Panc1 (cell line): ENCODE measurements around the gene CDKN2B-AS1. TPM values are rescaled to one million over a fixed set of nuclear protein-coding genes. Genes with fewer than 3 reads are reported as not detected.

Experiments used
- ATAC-seq: fragments of 200-7000 bp; cut with Tn5 transposase; 2 replicates; pipeline ENCODE4 v1.9.1; 2020; ENCODE audit warnings: mild to moderate bottlenecking, moderate library complexity
- BruUV-seq: library from RNA; stranded (reverse); fragments of 400-500 nt; replicated peaks from 2 replicates; lab custom pipeline; 2021; lab: Mats Ljungman, UMichigan
- CTCF ChIA-PET: fragments of 300-600 bp; sonication (Branson Sonifier 250); formaldehyde crosslinking; loops from one replicate; lab custom pipeline; 2022; ENCODE audit warnings: antibody characterized with exemption; lab: Charles Lee
- POLR2A ChIA-PET: fragments of 300-600 bp; sonication (Branson Sonifier 250); formaldehyde crosslinking; loops from one replicate; lab custom pipeline; 2022; ENCODE audit warnings: antibody characterized with exemption; lab: Charles Lee
- DNase-seq: peaks from one replicate; pipeline ENCODE4 v3.0.0-alpha.2; 2010; ENCODE audit warnings: low read depth, low spot score
- H3K27ac ChIP-seq: 2 replicates; pipeline ENCODE4 v1.5.1; 2011; ENCODE audit warnings: mild to moderate bottlenecking, low read length, inconsistent platforms
- H3K27me3 ChIP-seq: fragments of 200-500 bp; sonication (Bioruptor generic); 2 replicates; pipeline ENCODE4 v1.6.0; 2014; ENCODE audit warnings: low read length, inconsistent platforms; ENCODE audit not compliant: control insufficient read depth, insufficient read depth
- H3K36me3 ChIP-seq: fragments of 200-500 bp; sonication (Bioruptor generic); 2 replicates; pipeline ENCODE4 v1.5.1; 2014; ENCODE audit warnings: inconsistent platforms, mild to moderate bottlenecking, low read length, moderate library complexity; ENCODE audit not compliant: control insufficient read depth, insufficient read depth
- H3K4me1 ChIP-seq: 2 replicates; pipeline ENCODE4 v1.5.1; 2011; ENCODE audit warnings: inconsistent platforms, mild to moderate bottlenecking, low read length, moderate library complexity; ENCODE audit not compliant: control insufficient read depth, insufficient read depth
- H3K4me3 ChIP-seq, 2 experiments: 2 replicates each; pipeline ENCODE4 v1.5.1; 2011 to 2012; ENCODE audit warnings: low read depth in 2 of 2, low read length in 2 of 2, mild to moderate bottlenecking in 2 of 2, inconsistent platforms in 1 of 2, moderate library complexity in 1 of 2
- H3K9me3 ChIP-seq: fragments of 200-500 bp; sonication (Bioruptor generic); 2 replicates; pipeline ENCODE4 v1.5.1; 2014; ENCODE audit warnings: low read depth, mild to moderate bottlenecking, inconsistent platforms, low read length, moderate library complexity; ENCODE audit not compliant: control insufficient read depth, insufficient read depth
- CTCF ChIP-seq: fragments of 450-650 bp; IDR thresholded peaks from 2 replicates; pipeline ENCODE4 v1.5.1; 2017; ENCODE audit warnings: mild to moderate bottlenecking
- POLR2AphosphoS5 ChIP-seq: IDR thresholded peaks from 2 replicates; pipeline ENCODE4 v1.6.1; 2012; ENCODE audit warnings: mild to moderate bottlenecking, low read depth, low read length, moderate library complexity
- REST ChIP-seq, 2 experiments: IDR thresholded peaks; 2 replicates each; pipeline ENCODE4 v1.6.1; 2011 to 2012; ENCODE audit warnings: low read depth in 2 of 2, control low read depth in 1 of 2, low read length in 1 of 2, mild to moderate bottlenecking in 1 of 2, moderate library complexity in 1 of 2; ENCODE audit not compliant: insufficient read depth in 1 of 2
- SIN3A ChIP-seq: IDR thresholded peaks from 2 replicates; pipeline ENCODE4 v1.6.1; 2012; ENCODE audit warnings: low read depth, mild to moderate bottlenecking, low read length, moderate library complexity, borderline replicate concordance; ENCODE audit not compliant: insufficient read depth
- TCF7L2 ChIP-seq: IDR thresholded peaks from 2 replicates; pipeline ENCODE4 v1.6.1; 2011; ENCODE audit warnings: mild to moderate bottlenecking, low read depth, low read length, inconsistent platforms
- in situ Hi-C: cut with HindIII; loops from 2 replicates; pipeline ENCODE4 v1.10.0; 2016; ENCODE audit warnings: low sequenced_read_pairs, low pct_unique_long_range_greater_than_20kb
- intact Hi-C: fragments of 100-400 bp; cut with micrococcal nuclease; formaldehyde crosslinking; loops from one replicate; pipeline ENCODE4 v1.10.0; 2022; ENCODE audit not compliant: unreplicated experiment
- total RNA-seq: library from RNA; stranded (reverse); gene quantifications from one replicate; pipeline ENCODE4 v1.2.1, GENCODE V29; 2021; ENCODE audit not compliant: unreplicated experiment

CDKN2B-AS1 gene
- total RNA-seq, 1 experiment from 2014 or later, result not detected

GRCh38 chr9:22078081-22078480 lies 83.5 kb downstream of the CDKN2B-AS1 start:
- intact Hi-C loops (no loop called here), in situ Hi-C loops (no loop called here)
- no peak for DNase-seq
- H3K36me3 ChIP-seq, result no peaks in the 10 kb centered on the region
- no peaks in the 10 kb centered on the region for H3K27me3 ChIP-seq
- ChIA-PET CTCF (no interaction called here), POLR2A (no interaction called here)
- no peaks in the 10 kb centered on the region for H3K4me1 ChIP-seq
- ATAC-seq, result no peak
- TF ChIP-seq CTCF, result no peak
- TF ChIP-seq REST (IDR thresholded peaks at IDR 0.05; ENCODE audit: insufficient read depth in 1 of 2, low read depth in 2 of 2, low read length in 1 of 2), result no peak
- no peak for TF ChIP-seq POLR2AphosphoS5
- TF ChIP-seq SIN3A, result no peak
- no peak for TF ChIP-seq TCF7L2
- no peak overlapping the region for H3K27ac ChIP-seq
- no TSS peak for BruUV-seq
- H3K9me3 ChIP-seq, result no peaks in the 10 kb centered on the region
- no peak overlapping the region for H3K4me3 ChIP-seq

GRCh38 chr9:22079873-22080341 lies 85.3 kb downstream of the CDKN2B-AS1 start:
- no peaks in the 10 kb centered on the region for H3K4me1 ChIP-seq
- no peak overlapping the region for H3K27ac ChIP-seq
- H3K9me3 ChIP-seq, result no peaks in the 10 kb centered on the region
- no peak for TF ChIP-seq POLR2AphosphoS5
- TF ChIP-seq CTCF, result no peak
- no peak overlapping the region for H3K4me3 ChIP-seq
- no peaks in the 10 kb centered on the region for H3K27me3 ChIP-seq
- CTCF ChIA-PET, result no interaction called here
- intact Hi-C loops (no loop called here), in situ Hi-C loops (no loop called here)
- no peaks in the 10 kb centered on the region for H3K36me3 ChIP-seq
- no TSS peak for BruUV-seq
- DNase-seq (no peak), ATAC-seq (no peak)
- POLR2A ChIA-PET, result no interaction called here
